Measurements from ENCODE around the gene UBE2G2.

GRCh38 chr21:44753357-44753756 is 48.3 kb downstream of the UBE2G2 start:
- TF ChIP-seq POLR2AphosphoS5 (IDR thresholded peaks at IDR 0.05; ENCODE audit: low read depth, low read length) (no peak), POLR2A (IDR thresholded peaks at IDR 0.05; ENCODE audit: low read depth, low read length) (no peak), TAF1 (IDR thresholded peaks at IDR 0.05; ENCODE audit: borderline replicate concordance, low read depth, low read length) (no peak)

All from GM12892 (cell line).